Right lobe of liver (tissue), 6 donors: Measurements from ENCODE around the gene AGBL3. TPM values are rescaled to one million over a fixed set of nuclear protein-coding genes. Genes with fewer than 3 reads are reported as not detected.

Experiments
- ATAC-seq, 4 donors: fragments of 200-7000 bp; cut with Tn5 transposase; one replicate each; pipeline ENCODE4 v1.9.1; 2020; ENCODE audit warnings: mild to moderate bottlenecking in 4 of 4, moderate library complexity in 4 of 4
- DNase-seq, 3 donors: peaks; one replicate each; pipeline ENCODE4 v3.0.0-alpha.2; 2020
- H3K27ac ChIP-seq, 3 donors: fragments of 200-600 bp; one replicate each; pipeline ENCODE4 v1.8.0; 2022
- H3K27me3 ChIP-seq, 2 donors: fragments of 200-600 bp; one replicate each; pipeline ENCODE4 v1.8.0; 2022
- H3K36me3 ChIP-seq, 4 donors: fragments of 200-600 bp; sonication (generic) in 1 of 4; one replicate each; pipeline versions ENCODE4 v1.5.1 to v1.8.0; 2017 to 2022; ENCODE audit warnings: control low read depth in 1 of 4
- H3K4me1 ChIP-seq, 4 donors: fragments of 200-600 bp; sonication (generic) in 1 of 4; one replicate each; pipeline versions ENCODE4 v1.5.1 to v1.8.0; 2017 to 2022; ENCODE audit warnings: control low read depth in 1 of 4
- H3K4me3 ChIP-seq, 3 donors: fragments of 200-600 bp; one replicate each; pipeline ENCODE4 v1.8.0; 2022
- H3K9me3 ChIP-seq, 4 donors: fragments of 200-600 bp; sonication (generic) in 1 of 4; one replicate each; pipeline versions ENCODE4 v1.5.1 to v1.8.0; 2017 to 2022; ENCODE audit warnings: control low read depth in 1 of 4
- CTCF ChIP-seq, 4 donors: fragments of 200-600 bp in 3 of 4; fragments of 450-650 bp in 1 of 4; IDR thresholded peaks; one replicate each; pipeline versions ENCODE4 v1.5.1 to v1.8.0; 2016 to 2022; ENCODE audit warnings: antibody characterized with exemption in 4 of 4, mild to moderate bottlenecking in 2 of 4
- POLR2A ChIP-seq: fragments of 450-650 bp; IDR thresholded peaks from one replicate; pipeline ENCODE4 v1.6.1; 2017; ENCODE audit warnings: antibody characterized with exemption, mild to moderate bottlenecking
- WGBS: methylation state at CpG from one replicate; pipeline ENCODE4 v1.1.6; 2018; ENCODE audit warnings: low coverage, low lambda C conversion rate; ENCODE audit not compliant: insufficient coverage; ENCODE audit errors: missing lambda C conversion rate; 5-methylcytosine and 5-hydroxymethylcytosine counted together
- intact Hi-C, 2 donors: fragments of 100-400 bp; cut with DNase I; formaldehyde crosslinking; loops; one replicate each; pipeline versions ENCODE4 v1.11.2 to v1.14.1; 2022
- total RNA-seq, 6 experiments: library from RNA; depleted of rRNA in 2 of 6; stranded (reverse); fragments of >200 nt in 2 of 6; fragmentation: NEBNext Ultra II Directional in 3 of 6; extraction: Animal tissue kit (Norgen Biotek cat#: 25700) in 3 of 6; gene quantifications; one replicate each; pipeline versions ENCODE4 v1.1.0 to v1.2.4, GENCODE V29; 2016 to 2023
- donor health status: DM: no; HTN: yes; CAD: no.
- donor health status: DM: no; HTN: no; CAD: no.
- donor health status: DM: no; HTN: no; CAD: no.
- donor health status: DM: no; HTN: yes; CAD: no.
- donor health status: DM: no; HTN: yes; CAD: no.

Gene AGBL3
- total RNA-seq, 6 experiments from 2014 or later, result 1.2 to 3.5 (median 2.2) TPM

- ATAC-seq (no peak), DNase-seq (no peak)
- no peak overlapping the region for H3K27ac ChIP-seq
- TF ChIP-seq POLR2A, result no peak
- no peaks in the 10 kb centered on the region for H3K27me3 ChIP-seq
- H3K36me3 ChIP-seq, result no peaks in the 10 kb centered on the region
- intact Hi-C loops, result no loop called here
- no peak overlapping the region for H3K4me3 ChIP-seq
- H3K4me1 ChIP-seq, result no peaks in the 10 kb centered on the region
- no peaks in the 10 kb centered on the region for H3K9me3 ChIP-seq
Observed at GRCh38 chr7:135078051-135078450, 91.7 kb downstream of the AGBL3 start.

DNA sequence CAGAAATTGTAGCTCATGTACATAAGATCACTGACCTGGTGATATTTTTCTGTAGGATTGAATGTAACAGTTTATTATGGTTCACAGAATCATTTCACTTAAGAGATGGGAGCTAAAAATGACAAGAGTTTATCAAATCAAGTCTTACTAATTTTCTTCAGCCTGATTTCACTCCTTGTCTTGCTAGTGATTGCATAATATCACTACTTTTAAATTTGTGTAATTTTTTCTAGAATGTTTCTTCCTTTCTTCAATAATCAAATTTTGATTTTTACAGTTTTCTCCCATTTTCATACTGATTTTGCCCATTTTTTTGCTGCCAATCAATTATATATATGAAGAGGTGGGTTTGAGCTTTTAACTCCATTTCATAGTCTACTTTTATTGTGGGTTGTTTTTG, 92.8 kb downstream of the AGBL3 start:
- DNase-seq, result no peak
- H3K4me1 ChIP-seq, result no peaks in the 10 kb centered on the region
- intact Hi-C loops, result no loop called here
- no peak for ATAC-seq
- H3K9me3 ChIP-seq, result no peaks in the 10 kb centered on the region
- no peak for TF ChIP-seq CTCF (IDR thresholded peaks at IDR 0.05)
- TF ChIP-seq POLR2A, result no peak
- no peak overlapping the region for H3K27ac ChIP-seq
- no peaks in the 10 kb centered on the region for H3K27me3 ChIP-seq
- no peaks in the 10 kb centered on the region for H3K36me3 ChIP-seq
- H3K4me3 ChIP-seq, result no peak overlapping the region

- 0% methylated on average over 1 of the region's 1 CpG for WGBS
- no peak for ATAC-seq
- no peak overlapping the region for H3K27ac ChIP-seq
Observed at GRCh38 chr7:135083005-135083404, 96.7 kb downstream of the AGBL3 start.

DNA sequence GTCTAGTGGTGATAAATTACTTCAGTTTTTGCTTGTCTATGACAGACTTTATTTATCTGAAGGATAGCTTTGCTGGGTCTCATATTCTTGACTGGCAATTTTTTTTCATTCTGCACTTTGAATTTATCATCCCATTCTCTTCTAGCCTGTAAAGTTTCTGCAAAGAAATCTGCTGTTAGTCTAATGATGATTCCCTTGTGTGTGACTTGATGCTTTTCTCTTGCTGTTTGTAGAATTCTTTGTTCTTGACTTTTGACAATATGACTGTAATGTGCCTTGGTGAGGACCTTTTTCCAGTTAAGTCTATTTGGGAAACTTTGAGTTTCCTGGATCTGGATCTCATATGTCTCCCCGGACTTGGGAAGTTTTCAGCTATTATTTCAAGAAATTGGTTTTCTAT, 102.3 kb downstream of the AGBL3 start:
- intact Hi-C loops, result no loop called here
- Histone ChIP-seq H3K36me3 (no peaks in the 10 kb centered on the region), H3K4me3 (no peak overlapping the region), H3K4me1 (no peaks in the 10 kb centered on the region), H3K9me3 (no peaks in the 10 kb centered on the region), H3K27ac (no peak overlapping the region), H3K27me3 (no peaks in the 10 kb centered on the region)
- DNase-seq, result no peak
- ATAC-seq, result no peak
- TF ChIP-seq CTCF (IDR thresholded peaks at IDR 0.05) (no peak), POLR2A (no peak)
- WGBS, result 91% methylated on average over 1 of the region's 1 CpG

More at GRCh38 chr7:135083005-135083404, 96.7 kb downstream of the AGBL3 start:
- H3K9me3 ChIP-seq, result no peaks in the 10 kb centered on the region
- no peaks in the 10 kb centered on the region for H3K4me1 ChIP-seq
- no peaks in the 10 kb centered on the region for H3K36me3 ChIP-seq
- no peak for DNase-seq
- TF ChIP-seq POLR2A (no peak), CTCF (IDR thresholded peaks at IDR 0.05) (no peak)
- intact Hi-C loops, result no loop called here
- H3K27me3 ChIP-seq, result no peaks in the 10 kb centered on the region
- no peak overlapping the region for H3K4me3 ChIP-seq

DNA sequence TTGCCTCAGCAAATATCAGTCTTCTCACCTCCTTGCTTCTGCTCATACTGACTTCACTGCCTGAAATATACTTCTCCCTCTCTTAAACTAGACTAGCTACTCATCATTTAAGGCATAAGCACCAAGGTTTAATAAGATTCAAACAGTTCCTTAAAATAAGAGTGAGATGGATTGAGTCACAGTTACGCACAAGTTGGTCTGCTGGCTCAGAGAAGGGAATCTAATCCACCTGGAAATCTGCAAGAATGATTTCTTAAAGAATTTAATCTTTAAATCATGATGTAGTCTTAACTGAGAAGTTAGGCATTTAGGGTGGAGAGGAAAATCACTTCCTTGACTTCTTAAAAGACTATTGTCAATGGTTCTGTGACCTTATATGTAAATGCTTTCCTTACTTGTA, 105.4 kb downstream of the AGBL3 start:
- intact Hi-C loops, result no loop called here
- ATAC-seq (no peak), DNase-seq (no peak)
- 88% methylated on average over 1 of the region's 1 CpG for WGBS
- TF ChIP-seq CTCF (IDR thresholded peaks at IDR 0.05), result no peak
- TF ChIP-seq POLR2A, result no peak
- Histone ChIP-seq H3K27ac (no peak overlapping the region), H3K36me3 (no peaks in the 10 kb centered on the region), H3K4me1 (no peaks in the 10 kb centered on the region), H3K9me3 (no peaks in the 10 kb centered on the region), H3K4me3 (no peak overlapping the region), H3K27me3 (no peaks in the 10 kb centered on the region)
